GM21390 (cell line): Measurements from ENCODE around the gene SLC8A2.
"Not testable (repeated sequence)": the region's sequence is repeated elsewhere in the genome, so short reads cannot be mapped to it uniquely, and the experiment has no call there.

Source experiments
- ATAC-seq: cut with Tn5 transposase; IDR thresholded peaks from one replicate; pipeline ENCODE4 v1.9.1; 2021; ENCODE audit not compliant: unreplicated experiment

SLC8A2 gene

GRCh38 chr19:47414469-47414868, 57.2 kb downstream of the SLC8A2 start:
- ATAC-seq, result no peak

GRCh38 chr19:47413941-47414340, 57.8 kb downstream of the SLC8A2 start:
- no peak for ATAC-seq

GRCh38 chr19:47411696-47412095, 60.0 kb downstream of the SLC8A2 start:
- ATAC-seq, result not testable (repeated sequence)

GRCh38 chr19:47411101-47411500, 60.6 kb downstream of the SLC8A2 start:
- no peak for ATAC-seq

- no peak for ATAC-seq
Observed at GRCh38 chr19:47408156-47408938, 63.3 kb downstream of the SLC8A2 start.

GRCh38 chr19:47407417-47407774, 64.3 kb downstream of the SLC8A2 start:
- ATAC-seq, result no peak

DNA sequence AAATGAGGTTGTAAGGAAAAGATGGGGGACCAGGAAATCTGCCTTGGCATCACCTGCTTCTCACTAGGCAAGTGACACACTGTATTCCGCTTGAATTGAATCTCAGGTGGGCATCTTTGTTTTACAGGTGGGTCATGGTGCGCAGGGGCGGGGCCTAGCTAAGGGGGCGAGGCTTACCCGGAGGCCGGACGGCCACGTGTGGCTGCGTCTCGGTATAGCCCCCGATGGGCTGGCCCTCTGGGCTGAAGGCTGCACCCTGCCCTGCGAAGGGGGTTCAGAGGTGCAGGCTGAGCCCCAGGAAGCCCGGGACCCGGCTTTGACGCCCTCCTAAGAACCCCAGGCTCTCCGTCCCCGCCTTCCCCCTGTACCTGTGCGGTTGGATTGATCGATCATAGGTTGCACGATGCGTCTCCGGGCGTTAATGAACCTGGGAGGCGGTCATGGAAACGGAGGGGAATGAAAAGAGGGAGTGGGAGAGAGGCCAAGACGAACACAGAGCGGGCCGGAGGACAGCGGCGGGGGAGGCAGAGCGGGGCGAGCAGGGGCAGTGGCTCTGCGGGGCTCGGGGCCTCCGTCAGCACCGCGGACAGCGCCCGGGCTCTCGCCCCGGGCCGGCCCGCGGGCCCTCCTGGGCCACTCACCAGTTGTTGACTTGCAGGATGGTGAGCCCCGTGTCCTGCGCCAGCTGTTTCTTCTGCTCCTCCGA, 64.8 kb downstream of the SLC8A2 start:
- ATAC-seq, result no peak

- ATAC-seq, result no peak
Observed at GRCh38 chr19:47405854-47406417, 65.8 kb downstream of the SLC8A2 start.

DNA sequence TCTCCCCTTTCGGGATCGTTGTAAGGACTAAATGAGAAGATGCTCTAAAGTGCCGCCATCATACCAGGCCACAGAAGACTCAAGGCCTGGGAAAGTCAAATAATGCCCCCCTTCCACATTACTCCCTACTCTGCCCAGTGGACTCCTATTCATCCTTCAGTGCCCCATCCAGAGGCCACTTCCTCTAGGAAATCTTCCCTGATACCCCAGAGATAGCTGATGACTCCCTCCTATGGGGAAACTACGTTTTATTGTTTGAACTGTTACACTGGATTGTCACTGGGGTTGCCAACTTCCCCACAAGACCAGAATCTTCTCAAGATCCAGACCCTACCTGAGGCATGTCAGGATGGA, 66.5 kb downstream of the SLC8A2 start:
- ATAC-seq, result no peak

DNA sequence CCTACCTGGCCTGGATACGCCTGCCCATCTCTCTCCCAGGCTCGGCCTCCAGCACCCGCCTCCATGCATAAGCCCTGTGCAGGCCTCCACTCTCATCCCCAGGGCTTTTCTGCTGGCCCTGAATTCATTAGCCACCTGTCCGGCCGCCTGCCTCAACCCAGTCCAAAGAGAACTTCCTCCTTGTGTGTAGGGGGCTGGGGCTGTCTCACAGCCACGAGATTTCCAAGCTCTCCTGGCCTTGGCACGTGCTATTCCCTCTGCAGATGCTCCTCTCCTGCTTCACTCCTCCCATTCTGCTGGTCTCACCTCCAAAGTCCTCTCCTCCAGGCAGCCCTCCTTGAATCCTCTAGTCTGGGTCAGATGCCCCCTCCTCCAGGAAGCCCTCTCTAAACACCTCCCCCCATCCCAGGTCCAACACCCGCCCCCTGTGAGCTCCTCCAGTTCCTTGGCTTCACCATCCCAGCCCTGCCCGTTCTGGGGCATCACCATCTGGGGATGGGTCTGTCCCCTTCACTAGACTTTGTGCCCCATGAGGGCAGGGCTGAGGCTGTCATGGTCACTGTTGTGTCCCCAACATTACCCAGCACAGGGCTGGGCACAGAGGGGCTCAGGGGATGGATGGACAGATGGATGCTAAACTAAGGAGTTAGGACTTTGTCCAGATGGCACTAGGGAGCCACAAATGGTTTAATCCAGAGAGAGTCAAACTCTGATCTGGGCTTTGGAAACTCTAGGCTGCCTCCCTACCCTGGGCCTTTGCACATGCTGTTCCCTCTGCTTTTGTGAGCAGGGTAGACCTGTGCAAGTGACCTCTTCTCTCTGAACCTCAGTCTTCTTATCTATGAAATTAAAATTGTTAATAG, 67.1 kb downstream of the SLC8A2 start:
- no peak for ATAC-seq

- ATAC-seq, result no peak
Observed at GRCh38 chr19:47402504-47402903, 69.2 kb downstream of the SLC8A2 start.

DNA sequence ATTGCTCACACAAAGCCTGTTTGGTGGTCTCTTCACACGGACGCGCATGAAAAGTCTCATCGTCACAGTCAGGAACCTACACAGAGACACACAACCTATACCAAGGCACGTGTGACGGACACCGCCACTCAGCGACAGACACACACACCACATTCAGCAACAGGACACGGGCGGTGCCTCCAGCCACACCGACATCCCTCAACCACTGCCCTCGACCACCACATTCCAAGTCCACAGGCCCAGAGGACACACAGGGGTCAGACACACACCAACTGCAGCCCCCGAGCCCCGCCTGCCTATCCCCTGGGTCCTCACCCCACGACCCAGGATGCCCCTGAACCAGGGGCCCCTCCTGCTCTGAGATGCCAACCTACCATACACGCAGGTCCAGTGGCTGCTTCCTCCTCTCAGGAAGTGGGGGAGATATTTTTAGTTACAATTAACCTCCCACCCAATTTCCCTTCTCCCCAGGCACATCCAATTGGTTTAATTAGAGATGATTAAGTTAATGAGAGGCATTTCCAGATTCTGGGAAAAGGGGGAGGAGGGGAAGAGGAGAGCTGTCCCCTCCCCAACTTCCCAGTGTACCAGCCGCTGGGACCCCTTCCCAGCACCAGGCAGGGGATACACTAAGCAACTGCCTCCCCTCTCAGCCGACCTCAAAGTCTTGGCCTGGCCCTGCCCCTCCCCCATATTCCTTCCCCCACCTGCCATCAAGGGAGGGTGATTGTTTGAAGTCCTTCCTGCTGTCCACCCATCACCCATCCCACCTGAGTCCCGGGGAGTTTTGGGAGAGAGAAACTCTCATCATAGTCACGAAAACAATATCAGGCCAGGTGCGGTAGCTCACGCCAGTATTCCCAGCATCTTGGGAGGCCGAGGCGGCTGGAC, 72.7 kb downstream of the SLC8A2 start:
- no peak for ATAC-seq

DNA sequence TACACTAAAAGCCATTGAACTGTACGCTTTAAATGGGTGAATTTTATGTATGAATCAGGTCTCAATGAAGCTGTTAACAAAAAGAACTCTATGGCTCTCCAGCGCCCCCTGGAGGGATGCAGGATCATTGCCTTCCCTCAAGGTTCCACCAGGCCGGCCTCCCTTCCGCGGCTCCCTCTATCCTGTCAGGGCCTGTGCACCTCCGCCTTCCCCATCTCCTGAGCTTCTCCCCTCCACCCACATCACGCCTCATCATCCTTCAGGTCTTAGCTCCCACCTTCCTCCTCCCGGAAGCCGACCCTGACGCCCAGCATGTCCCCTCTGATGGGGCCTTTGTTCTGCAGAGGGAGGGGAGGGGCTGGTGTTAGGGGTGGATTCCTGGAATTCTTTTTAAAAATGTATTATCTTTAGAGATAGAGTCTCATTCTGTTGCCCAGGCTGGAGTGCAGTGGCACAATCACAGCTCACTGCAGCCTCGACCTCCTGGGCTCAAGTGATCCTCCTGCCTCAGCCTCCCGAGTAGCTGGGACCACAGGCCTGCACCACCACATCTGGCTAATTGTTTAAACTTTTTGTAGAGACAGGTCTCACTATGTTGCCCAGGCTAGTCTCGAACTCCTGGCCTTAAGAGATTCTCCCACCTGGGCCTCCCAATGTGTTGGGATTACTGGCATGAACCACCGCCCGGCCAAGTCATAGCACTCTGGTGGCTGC, 80.0 kb downstream of the SLC8A2 start:
- no peak for ATAC-seq

- ATAC-seq, result no peak
Observed at GRCh38 chr19:47390533-47391488, 80.9 kb downstream of the SLC8A2 start.

DNA sequence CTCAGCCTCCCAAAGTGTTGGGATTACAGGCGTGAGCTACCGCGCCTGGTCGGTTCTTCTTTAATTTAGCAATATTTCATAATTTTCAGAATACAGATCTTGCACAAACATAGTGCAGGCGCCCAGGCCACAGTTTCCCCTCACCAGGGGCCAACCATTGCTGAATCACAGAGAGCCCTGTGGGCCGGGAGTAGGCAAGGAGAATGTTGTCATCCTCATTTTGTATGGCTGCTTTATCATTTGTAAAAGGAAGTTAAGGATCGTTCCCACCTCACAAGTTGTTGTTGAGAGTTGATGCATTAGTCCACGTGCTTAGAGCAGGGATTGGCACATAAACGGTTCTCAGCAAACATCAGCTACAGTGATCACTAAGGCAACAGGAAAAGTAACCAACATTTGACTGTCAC, 82.5 kb downstream of the SLC8A2 start:
- no peak for ATAC-seq

DNA sequence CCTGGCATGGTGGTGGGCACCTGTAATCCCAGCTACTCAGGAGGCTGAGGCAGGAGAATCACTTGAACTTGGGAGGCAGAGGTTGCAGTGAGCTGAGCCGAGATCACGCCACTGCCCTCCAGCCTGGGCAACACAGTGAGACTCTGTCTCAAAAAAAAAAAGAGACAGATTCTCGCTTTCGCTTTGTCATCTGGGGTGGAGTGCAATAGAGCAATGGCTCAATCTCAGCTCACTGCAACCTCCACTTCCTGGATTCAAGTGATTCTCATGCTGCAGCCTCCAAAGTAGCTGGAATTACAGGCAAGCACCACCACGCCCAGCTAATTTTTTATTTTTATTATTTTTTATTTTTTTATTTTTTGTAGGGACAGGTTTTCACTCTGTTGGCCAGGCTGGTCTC, 83.0 kb downstream of the SLC8A2 start:
- ATAC-seq, result not testable (repeated sequence)

DNA sequence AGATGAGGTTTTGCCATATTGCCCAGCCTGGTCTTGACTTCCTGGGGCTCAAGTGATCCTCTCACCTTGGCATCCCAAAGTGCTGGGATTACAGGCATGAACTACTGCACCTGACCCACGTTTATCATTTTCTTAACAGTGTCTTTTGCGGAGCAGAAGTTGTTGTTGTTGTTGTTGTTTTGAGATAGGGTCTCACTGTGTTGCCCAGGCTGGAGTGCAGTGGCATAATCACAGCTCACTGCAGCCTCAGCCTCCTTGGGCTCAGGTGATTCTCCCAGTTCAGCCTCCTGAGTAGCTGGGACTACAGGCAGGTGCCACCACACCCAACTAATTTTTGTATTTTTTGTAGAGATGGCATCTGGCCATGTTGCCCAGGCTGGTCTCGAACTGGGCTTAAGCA, 84.1 kb downstream of the SLC8A2 start:
- not testable (repeated sequence) for ATAC-seq

GRCh38 chr19:47386582-47386981, 85.1 kb downstream of the SLC8A2 start:
- not testable (repeated sequence) for ATAC-seq

GRCh38 chr19:47384533-47384932, 87.2 kb downstream of the SLC8A2 start:
- not testable (repeated sequence) for ATAC-seq
